HG02973 (cell line): ENCODE data around the gene ADIPOQ.
"Not testable (repeated sequence)": the region's sequence is repeated elsewhere in the genome, so short reads cannot be mapped to it uniquely, and the experiment has no call there.

Experiments used
- ATAC-seq: cut with Tn5 transposase; IDR thresholded peaks from one replicate; pipeline ENCODE4 v1.9.1; 2021; ENCODE audit warnings: moderate library complexity; ENCODE audit not compliant: unreplicated experiment

ADIPOQ gene

GRCh38 chr3:186870421-186871201 lies 28.1 kb downstream of the ADIPOQ start:
- ATAC-seq = no peak

DNA sequence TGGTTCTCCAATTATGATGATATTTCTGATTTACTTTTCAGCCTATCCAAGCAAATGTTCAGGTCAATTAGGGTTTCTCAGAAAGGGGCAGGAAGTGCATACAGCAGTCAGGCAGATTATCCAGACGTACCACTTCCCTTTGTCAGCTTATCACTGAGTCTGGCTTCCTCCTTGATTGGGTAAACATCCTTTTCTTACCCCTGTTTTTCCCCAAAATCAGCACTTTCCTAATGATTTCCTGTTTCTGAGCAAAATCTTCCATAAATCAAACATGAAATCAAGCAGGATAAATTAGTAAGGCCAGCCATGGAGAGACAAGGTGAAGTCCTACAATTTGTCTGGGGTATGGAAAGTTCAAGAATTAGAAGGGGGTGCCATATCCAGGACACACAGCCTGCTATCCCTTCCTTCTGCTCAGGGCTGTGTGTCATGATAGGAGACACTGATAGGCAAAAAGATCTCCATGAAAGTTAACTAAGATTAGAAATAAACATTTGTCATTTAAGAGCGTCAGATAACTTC lies 29.0 kb downstream of the ADIPOQ start:
- ATAC-seq = no peak

- not testable (repeated sequence) for ATAC-seq
These were observed 31.3 kb downstream of the ADIPOQ start for GRCh38 chr3:186873796-186874195.

- not testable (repeated sequence) for ATAC-seq
These were observed 31.7 kb downstream of the ADIPOQ start for GRCh38 chr3:186874216-186874615.

GRCh38 chr3:186874841-186875240 lies 32.3 kb downstream of the ADIPOQ start:
- ATAC-seq = not testable (repeated sequence)

DNA sequence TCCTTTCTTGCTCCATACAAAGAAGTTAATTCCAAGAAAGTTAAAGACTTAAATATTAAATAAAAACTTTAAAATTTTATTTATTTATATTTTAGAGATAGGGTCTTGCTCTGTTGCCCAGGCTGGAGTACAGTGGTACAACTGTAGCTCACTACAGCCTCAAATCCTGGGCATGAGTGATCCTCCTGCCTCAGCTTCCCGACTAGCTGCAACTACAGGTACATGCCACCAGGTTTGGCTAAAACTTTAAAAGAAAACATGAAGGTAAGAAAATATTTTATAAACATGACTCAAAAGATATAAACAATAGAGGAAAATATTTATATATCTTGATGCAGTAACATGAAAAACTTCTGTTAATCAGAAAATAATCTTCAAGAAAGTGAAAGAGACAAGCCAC lies 33.2 kb downstream of the ADIPOQ start:
- ATAC-seq = no peak

- ATAC-seq = no peak
These were observed 37.3 kb downstream of the ADIPOQ start for GRCh38 chr3:186879781-186880180.

DNA sequence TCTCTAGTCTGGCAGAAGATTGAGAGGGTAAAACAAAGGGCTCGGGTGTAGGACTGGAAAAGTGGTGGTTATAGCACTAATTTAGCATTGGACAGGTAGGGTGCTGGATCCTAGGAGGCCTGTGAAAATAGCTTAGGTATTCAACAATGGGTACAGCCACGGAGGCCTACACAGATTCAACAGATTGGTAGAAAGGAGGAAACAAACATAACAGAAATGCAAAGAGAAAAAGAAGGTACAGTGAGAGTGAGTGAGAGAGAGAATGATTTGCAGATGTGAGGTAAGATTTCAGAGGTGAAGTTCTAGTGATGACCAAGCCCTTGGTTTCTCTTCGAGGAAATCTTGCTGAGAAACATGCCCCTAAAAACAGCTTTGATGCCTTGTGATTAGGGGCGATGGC lies 37.9 kb downstream of the ADIPOQ start:
- no peak for ATAC-seq

GRCh38 chr3:186882150-186882524 lies 39.6 kb downstream of the ADIPOQ start:
- ATAC-seq = no peak

DNA sequence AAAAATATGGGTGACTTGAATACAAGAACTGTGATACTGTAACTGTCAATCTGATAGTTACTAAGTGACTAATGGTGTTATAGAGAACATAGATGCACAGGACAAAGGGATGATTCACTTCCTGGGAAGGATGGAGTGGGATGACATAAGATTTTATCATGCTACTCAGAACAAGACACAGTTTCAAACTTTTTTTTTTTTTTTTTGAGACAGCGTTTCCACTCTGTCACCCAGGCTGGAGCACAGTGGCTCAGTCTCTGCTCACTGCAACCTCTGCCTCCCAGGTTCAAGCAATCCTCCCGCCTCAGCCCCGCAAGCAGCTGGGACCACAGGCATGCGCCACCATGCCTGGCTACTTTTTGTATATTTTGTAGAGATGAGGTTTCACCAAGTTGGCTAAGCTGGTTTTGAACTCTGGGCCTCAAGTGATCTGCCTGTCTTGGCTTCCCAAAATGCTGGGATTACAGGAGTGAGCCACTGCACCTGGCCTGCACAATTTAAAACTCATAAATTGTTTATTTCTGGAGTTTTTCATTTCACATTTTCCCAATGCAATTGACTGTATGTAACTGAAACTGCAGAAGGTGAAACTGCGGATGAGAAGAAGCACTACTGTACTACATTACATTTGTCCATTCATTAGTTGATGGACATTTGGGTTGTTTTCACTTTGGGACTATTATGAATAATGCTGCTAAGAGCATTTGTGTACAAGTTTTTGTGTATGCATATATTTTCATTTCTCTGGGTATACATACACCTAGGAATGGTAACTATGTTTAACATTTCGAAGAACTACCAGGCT lies 40.6 kb downstream of the ADIPOQ start:
- no peak for ATAC-seq

DNA sequence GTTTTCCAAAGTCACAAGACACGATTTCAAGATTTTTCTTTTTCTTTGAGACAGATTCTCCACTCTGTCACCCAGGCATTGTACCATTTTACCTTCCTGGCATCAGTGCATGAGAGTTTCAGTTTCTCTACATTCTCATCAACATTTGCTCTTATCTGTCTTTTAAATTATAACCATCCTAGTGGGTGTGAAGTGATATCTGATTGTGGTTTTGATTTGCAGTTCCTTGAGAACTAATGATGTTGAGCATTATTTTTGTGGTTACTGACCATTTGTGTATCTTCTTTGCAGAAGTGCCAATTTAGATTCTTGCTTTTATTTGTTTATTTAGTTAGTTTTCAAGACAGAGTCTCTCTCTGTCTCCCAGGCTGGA lies 41.2 kb downstream of the ADIPOQ start:
- no peak for ATAC-seq

- not testable (repeated sequence) for ATAC-seq
These were observed 42.4 kb downstream of the ADIPOQ start for GRCh38 chr3:186884868-186885267.

GRCh38 chr3:186886202-186886981 lies 43.9 kb downstream of the ADIPOQ start:
- no peak for ATAC-seq

DNA sequence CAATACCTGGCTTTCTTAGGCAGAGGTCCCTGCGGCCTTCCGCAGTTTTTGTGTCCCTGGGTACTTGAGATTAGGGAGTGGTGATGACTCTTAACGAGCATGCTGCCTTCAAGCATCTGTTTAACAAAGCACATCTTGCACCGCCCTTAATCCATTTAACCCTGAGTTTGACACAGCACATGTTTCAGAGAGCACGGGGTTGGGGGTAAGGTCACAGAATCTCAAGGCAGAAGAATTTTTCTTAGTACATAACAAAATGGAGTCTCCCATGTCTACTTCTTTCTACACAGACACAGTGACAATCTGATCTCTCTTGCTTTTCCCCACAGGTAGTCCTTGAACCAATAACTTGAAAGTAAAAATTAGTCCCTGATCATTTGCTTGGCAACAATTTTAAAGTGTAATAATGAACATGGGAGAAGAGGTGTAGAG lies 45.0 kb downstream of the ADIPOQ start:
- ATAC-seq = not testable (repeated sequence)

GRCh38 chr3:186888569-186888968 lies 46.1 kb downstream of the ADIPOQ start:
- no peak for ATAC-seq

GRCh38 chr3:186889698-186890097 lies 47.2 kb downstream of the ADIPOQ start:
- not testable (repeated sequence) for ATAC-seq

- no peak for ATAC-seq
These were observed 48.4 kb downstream of the ADIPOQ start for GRCh38 chr3:186890911-186891310.

GRCh38 chr3:186893071-186893470 lies 50.6 kb downstream of the ADIPOQ start:
- ATAC-seq = not testable (repeated sequence)

GRCh38 chr3:186895406-186895805 lies 52.9 kb downstream of the ADIPOQ start:
- no peak for ATAC-seq

- ATAC-seq = no peak
These were observed 53.5 kb downstream of the ADIPOQ start for GRCh38 chr3:186896006-186896405.

- ATAC-seq = no peak
These were observed 54.4 kb downstream of the ADIPOQ start for GRCh38 chr3:186896875-186897274.
